ENCODE data around the gene FER. TPM values are rescaled to one million over a fixed set of nuclear protein-coding genes. Genes with fewer than 3 reads are reported as not detected.

The FER gene
- total and polyA plus RNA-seq, 10 of the 15 experiments (the other 5 are each of a cell fraction or from before 2014, with no cell fraction given) = 4.4 to 19.1 (median 9.6) TPM

- BruUV-seq (replicated peaks) = no TSS peak
- in situ Hi-C loops (cut with MboI) = no loop called here
- ChIA-PET SMC1A (ENCODE audit: uncharacterized antibody, unreplicated experiment) (interaction anchor here (0.6 to 1.2 kb wide), 3 partner anchors 14 to 348 kb away, joined by 3 to 4 read pairs (median 3); no protein-coding TSS in a partner anchor), POLR2A (interaction anchor here (0.6 to 0.9 kb wide), 5 partner anchors 13 to 659 kb away, joined by 3 to 7 read pairs (median 4); no protein-coding TSS in a partner anchor), RAD21 (ENCODE audit: unreplicated experiment) (interaction anchor here (0.6 to 0.9 kb wide), 2 partner anchors 9 to 28 kb away, joined by 3 read pairs; no protein-coding TSS in a partner anchor), CTCF (interaction anchor here (0.6 kb wide), 1 partner anchor 25 kb away, joined by 4 read pairs; no protein-coding TSS in a partner anchor)
- no peaks in the 10 kb centered on the region for H3K27me3 ChIP-seq (replicated peaks in 1 of 2; ENCODE audit: control insufficient read depth in 2 of 2, insufficient read depth in 2 of 2, low read length in 1 of 2)
- 24% methylated on average over 2 of the region's 2 CpGs for WGBS (ENCODE audit: insufficient coverage, insufficient replicate concordance, low lambda C conversion rate, missing lambda C conversion rate)
- peak overlapping the region; percentile 57 for H3K4me2 ChIP-seq (ENCODE audit: control insufficient read depth, insufficient read depth)
- peak; percentile 83 for ATAC-seq
- FAIRE-seq = peak; percentile 90
- DNase-seq (ENCODE audit: low read depth, low spot score) = no peak
- peaks cover 10% of the 10 kb centered on the region for H3K4me1 ChIP-seq (ENCODE audit: control insufficient read depth, insufficient read depth, low read length)
- H2AFZ ChIP-seq (ENCODE audit: control insufficient read depth, low read depth, low read length) = peak overlapping the region; percentile 50
- H3K4me3 ChIP-seq = no peak overlapping the region
- H3K79me2 ChIP-seq (ENCODE audit: control insufficient read depth, insufficient read depth, low read length) = no peaks in the 10 kb centered on the region
- intact Hi-C loops (cut with micrococcal nuclease; ENCODE audit: unreplicated experiment) = no loop called here
- no peaks in the 10 kb centered on the region for H3K36me3 ChIP-seq (ENCODE audit: control insufficient read depth in 2 of 2, insufficient read depth in 2 of 2, low read length in 1 of 2)
- H3K27ac ChIP-seq (ENCODE audit: control insufficient read depth, insufficient read depth) = peak overlapping the region; percentile 6; the same call in 1 of the 2 replicates
- H3K9me3 ChIP-seq (replicated peaks; ENCODE audit: control insufficient read depth, insufficient read depth, low read length) = no peaks in the 10 kb centered on the region
- H4K20me1 ChIP-seq (ENCODE audit: control insufficient read depth, insufficient read depth) = no peaks in the 10 kb centered on the region
- no peak overlapping the region; the same call in 1 of the 2 replicates for H3K9ac ChIP-seq (ENCODE audit: control insufficient read depth, insufficient read depth, low read length)
- TF ChIP-seq, protein P1, sequence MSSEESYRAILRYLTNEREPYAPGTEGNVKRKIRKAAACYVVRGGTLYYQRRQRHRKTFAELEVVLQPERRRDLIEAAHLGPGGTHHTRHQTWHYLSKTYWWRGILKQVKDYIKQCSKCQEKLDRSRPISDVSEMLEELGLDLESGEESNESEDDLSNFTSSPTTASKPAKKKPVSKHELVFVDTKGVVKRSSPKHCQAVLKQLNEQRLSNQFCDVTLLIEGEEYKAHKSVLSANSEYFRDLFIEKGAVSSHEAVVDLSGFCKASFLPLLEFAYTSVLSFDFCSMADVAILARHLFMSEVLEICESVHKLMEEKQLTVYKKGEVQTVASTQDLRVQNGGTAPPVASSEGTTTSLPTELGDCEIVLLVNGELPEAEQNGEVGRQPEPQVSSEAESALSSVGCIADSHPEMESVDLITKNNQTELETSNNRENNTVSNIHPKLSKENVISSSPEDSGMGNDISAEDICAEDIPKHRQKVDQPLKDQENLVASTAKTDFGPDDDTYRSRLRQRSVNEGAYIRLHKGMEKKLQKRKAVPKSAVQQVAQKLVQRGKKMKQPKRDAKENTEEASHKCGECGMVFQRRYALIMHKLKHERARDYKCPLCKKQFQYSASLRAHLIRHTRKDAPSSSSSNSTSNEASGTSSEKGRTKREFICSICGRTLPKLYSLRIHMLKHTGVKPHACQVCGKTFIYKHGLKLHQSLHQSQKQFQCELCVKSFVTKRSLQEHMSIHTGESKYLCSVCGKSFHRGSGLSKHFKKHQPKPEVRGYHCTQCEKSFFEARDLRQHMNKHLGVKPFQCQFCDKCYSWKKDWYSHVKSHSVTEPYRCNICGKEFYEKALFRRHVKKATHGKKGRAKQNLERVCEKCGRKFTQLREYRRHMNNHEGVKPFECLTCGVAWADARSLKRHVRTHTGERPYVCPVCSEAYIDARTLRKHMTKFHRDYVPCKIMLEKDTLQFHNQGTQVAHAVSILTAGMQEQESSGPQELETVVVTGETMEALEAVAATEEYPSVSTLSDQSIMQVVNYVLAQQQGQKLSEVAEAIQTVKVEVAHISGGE (CRISPR knock-in tag; IDR thresholded peaks at IDR 0.05) = no peak
- no peak for TF ChIP-seq ZNF274 (IDR thresholded peaks at IDR 0.05; ENCODE audit: insufficient read depth, insufficient read length)
- TF ChIP-seq, protein P2, sequence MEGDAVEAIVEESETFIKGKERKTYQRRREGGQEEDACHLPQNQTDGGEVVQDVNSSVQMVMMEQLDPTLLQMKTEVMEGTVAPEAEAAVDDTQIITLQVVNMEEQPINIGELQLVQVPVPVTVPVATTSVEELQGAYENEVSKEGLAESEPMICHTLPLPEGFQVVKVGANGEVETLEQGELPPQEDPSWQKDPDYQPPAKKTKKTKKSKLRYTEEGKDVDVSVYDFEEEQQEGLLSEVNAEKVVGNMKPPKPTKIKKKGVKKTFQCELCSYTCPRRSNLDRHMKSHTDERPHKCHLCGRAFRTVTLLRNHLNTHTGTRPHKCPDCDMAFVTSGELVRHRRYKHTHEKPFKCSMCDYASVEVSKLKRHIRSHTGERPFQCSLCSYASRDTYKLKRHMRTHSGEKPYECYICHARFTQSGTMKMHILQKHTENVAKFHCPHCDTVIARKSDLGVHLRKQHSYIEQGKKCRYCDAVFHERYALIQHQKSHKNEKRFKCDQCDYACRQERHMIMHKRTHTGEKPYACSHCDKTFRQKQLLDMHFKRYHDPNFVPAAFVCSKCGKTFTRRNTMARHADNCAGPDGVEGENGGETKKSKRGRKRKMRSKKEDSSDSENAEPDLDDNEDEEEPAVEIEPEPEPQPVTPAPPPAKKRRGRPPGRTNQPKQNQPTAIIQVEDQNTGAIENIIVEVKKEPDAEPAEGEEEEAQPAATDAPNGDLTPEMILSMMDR (IDR thresholded peaks at IDR 0.05 in 2 of 3, conservative IDR thresholded peaks at IDR 0.05 in 1 of 3; ENCODE audit: control insufficient read depth in 2 of 3, extremely low read depth in 1 of 3, insufficient read depth in 1 of 3, low read depth in 3 of 3, low read length in 3 of 3) = no peak
- no peak for TF ChIP-seq SREBF2 (IDR thresholded peaks at IDR 0.05; ENCODE audit: low read length)
- 0 out of 2 replicates have a peak, but pooled peaks have one; percentile 29 for TF ChIP-seq ZNF384 (IDR thresholded peaks at IDR 0.05; ENCODE audit: borderline replicate concordance, low read depth, low read length)
- TF ChIP-seq CEBPZ (IDR thresholded peaks at IDR 0.05; ENCODE audit: low read depth, low read length) = no peak
- TF ChIP-seq KDM1A (IDR thresholded peaks at IDR 0.05; ENCODE audit: borderline replicate concordance) = no peak
- TF ChIP-seq TCF7 (IDR thresholded peaks at IDR 0.05; ENCODE audit: borderline replicate concordance) = no peak
- no peak for TF ChIP-seq CREM (IDR thresholded peaks at IDR 0.05; ENCODE audit: low read depth)
- TF ChIP-seq EZH2 (IDR thresholded peaks at IDR 0.05; ENCODE audit: borderline replicate concordance, control insufficient read depth, low read depth, low read length) = no peak
- TF ChIP-seq, protein P3, sequence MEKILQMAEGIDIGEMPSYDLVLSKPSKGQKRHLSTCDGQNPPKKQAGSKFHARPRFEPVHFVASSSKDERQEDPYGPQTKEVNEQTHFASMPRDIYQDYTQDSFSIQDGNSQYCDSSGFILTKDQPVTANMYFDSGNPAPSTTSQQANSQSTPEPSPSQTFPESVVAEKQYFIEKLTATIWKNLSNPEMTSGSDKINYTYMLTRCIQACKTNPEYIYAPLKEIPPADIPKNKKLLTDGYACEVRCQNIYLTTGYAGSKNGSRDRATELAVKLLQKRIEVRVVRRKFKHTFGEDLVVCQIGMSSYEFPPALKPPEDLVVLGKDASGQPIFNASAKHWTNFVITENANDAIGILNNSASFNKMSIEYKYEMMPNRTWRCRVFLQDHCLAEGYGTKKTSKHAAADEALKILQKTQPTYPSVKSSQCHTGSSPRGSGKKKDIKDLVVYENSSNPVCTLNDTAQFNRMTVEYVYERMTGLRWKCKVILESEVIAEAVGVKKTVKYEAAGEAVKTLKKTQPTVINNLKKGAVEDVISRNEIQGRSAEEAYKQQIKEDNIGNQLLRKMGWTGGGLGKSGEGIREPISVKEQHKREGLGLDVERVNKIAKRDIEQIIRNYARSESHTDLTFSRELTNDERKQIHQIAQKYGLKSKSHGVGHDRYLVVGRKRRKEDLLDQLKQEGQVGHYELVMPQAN (conservative IDR thresholded peaks at IDR 0.05) = no peak
These were observed 281.1 kb downstream of the FER start for GRCh38 chr5:109028608-109029299.
